ENCODE data around the gene GGA1.

Gene GGA1

DNA sequence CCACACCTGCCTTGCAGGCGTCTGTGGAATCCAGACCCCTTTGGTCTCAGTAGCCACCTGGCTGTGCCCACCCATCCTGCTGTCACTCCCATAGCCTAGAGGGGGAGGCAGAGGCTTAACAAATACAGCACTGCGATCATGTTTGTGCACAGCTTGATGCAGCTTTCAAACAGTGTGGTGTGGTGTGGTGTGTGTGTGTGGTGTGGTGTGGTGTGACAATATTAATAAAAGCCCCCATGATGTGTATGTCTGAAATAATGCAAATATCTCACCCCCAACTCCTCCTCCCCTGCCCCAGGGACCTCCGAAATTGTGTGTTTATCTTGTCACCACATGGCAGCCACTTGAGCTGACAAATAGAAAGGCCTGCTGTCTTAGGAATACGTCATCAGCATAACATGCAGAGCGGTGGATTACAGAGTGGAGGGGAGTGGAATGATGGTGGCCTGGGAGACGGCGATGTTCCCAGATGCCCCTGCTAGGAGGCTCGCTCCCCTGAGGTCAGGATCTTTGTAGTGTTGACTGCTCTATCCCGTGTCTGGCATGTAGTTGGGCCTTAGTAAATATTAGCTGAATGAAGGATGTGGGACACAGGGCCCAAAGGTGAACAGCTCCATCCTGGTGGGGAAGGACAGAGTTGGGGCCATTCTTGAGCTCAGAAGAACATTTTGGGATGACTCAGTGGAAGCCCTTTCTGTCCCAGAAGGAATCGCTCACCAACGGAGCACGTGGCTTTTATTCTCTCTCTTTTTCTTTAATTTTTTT lies 52.7 kb downstream of the GGA1 start:
- TF ChIP-seq POLR2A (IDR thresholded peaks at IDR 0.05; ENCODE audit: extremely low read depth, insufficient read length) (no peak), MYC (IDR thresholded peaks at IDR 0.05; ENCODE audit: low read depth, low read length) (no peak)
- TF ChIP-seq, protein P1, sequence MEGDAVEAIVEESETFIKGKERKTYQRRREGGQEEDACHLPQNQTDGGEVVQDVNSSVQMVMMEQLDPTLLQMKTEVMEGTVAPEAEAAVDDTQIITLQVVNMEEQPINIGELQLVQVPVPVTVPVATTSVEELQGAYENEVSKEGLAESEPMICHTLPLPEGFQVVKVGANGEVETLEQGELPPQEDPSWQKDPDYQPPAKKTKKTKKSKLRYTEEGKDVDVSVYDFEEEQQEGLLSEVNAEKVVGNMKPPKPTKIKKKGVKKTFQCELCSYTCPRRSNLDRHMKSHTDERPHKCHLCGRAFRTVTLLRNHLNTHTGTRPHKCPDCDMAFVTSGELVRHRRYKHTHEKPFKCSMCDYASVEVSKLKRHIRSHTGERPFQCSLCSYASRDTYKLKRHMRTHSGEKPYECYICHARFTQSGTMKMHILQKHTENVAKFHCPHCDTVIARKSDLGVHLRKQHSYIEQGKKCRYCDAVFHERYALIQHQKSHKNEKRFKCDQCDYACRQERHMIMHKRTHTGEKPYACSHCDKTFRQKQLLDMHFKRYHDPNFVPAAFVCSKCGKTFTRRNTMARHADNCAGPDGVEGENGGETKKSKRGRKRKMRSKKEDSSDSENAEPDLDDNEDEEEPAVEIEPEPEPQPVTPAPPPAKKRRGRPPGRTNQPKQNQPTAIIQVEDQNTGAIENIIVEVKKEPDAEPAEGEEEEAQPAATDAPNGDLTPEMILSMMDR (IDR thresholded peaks at IDR 0.05; ENCODE audit: low read depth, low read length) = peak; percentile 30
- TF ChIP-seq, protein P2, sequence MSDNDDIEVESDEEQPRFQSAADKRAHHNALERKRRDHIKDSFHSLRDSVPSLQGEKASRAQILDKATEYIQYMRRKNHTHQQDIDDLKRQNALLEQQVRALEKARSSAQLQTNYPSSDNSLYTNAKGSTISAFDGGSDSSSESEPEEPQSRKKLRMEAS (IDR thresholded peaks at IDR 0.05; ENCODE audit: low read depth, low read length) = no peak
- peak overlapping the region; percentile 73 for H3K4me3 ChIP-seq (ENCODE audit: low read depth, low read length)
- peak; percentile 47 for DNase-seq (ENCODE audit: low read depth)

DNA sequence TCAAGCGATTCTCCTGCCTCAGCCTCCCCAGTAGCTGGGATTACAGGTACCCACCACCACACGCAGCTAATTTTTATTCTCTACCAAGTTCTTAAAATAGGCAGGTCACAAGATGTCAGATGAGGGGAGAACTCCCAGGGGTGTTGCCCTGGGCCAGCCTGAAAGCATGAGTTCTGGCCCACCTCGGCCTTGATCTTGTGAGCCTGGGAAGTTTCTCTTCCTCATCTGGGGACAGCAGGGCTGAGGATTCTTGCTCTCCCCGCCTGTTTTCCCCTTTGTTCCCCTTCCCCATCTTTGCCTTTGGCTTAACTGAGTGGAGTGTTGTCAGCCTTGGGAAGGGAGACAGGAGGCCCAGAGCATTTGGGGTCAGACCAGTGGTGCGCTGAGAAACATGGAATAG lies 53.4 kb downstream of the GGA1 start:
- H3K4me3 ChIP-seq (ENCODE audit: low read depth, low read length) = peak overlapping the region; percentile 11
- TF ChIP-seq, protein P2 (IDR thresholded peaks at IDR 0.05; ENCODE audit: low read depth, low read length) = no peak
- TF ChIP-seq POLR2A (IDR thresholded peaks at IDR 0.05; ENCODE audit: extremely low read depth, insufficient read length) = no peak
- TF ChIP-seq, protein P1 (IDR thresholded peaks at IDR 0.05; ENCODE audit: low read depth, low read length) = no peak
- DNase-seq (ENCODE audit: low read depth) = no peak

DNA sequence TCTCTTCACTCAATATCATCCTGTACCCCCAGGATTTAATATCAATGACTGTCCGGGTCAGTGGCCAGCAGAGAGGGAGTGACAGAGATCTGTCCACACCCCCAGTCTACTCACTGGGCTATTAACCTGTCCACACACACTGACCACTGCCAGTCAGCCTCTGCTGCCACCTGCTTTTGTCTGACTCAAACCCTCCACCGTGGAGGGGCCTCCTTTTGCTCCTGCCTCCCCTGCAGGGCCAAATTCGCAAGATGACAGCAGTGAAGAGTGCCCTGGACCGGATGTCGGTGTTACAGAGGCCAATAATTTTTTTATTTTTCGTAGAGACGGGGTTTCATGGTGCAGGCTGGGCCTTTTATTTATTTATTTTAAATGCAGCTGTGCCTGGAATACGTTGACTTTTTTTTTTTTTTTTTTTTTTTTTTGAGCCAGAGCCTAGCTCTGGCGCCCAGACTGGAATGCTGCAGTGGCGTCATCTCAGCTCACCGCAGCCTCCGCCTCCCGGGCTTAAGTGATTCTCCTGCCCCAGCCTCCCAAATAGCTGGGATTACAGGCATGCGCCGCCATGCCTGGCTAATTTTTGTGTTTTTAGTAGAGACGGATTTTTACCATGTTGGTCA lies 55.0 kb downstream of the GGA1 start:
- no peak for TF ChIP-seq POLR2A (IDR thresholded peaks at IDR 0.05; ENCODE audit: extremely low read depth, insufficient read length)
- TF ChIP-seq, protein P1 (IDR thresholded peaks at IDR 0.05; ENCODE audit: low read depth, low read length) = no peak
- DNase-seq (ENCODE audit: low read depth) = no peak

DNA sequence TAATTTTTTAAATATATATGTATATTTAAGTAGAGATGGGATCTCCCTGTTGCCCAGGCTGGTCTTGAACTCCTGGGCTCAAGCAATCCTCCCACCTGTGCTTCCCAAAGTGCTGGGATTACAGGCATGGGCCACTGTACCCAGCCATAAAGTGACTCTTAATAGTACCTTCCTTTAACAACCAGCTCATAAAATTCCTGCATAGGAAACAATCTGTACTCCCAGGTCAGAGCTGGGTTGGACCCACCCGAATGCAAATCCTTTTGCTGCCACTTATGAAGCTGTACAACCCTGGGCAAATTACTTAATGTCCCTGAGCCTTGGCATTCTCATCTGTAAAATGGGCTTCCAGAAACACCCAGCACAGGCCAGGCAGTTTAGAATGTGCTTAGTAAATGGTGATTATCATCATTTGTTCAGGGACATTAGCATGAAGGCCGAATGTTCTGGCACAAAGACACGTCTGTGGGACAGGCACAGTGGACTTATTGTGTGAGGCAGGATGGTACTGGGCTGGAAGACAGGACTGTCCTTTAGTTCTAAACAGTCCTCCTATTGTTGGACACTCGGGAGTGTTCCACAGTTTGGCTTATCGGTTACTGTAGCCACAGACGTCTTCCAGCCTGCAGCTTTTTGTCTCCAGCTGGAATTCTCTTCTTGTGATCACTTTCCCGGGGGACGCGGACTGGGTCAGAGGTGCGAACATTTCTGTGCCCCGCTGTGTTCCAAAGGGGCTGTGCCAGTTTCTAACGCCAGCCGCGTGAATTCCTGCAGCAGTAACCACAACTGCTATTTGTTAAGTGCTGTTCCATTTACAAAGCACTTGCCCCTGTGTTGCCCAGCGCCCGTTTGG lies 55.8 kb downstream of the GGA1 start:
- no peak overlapping the region for H3K4me3 ChIP-seq (ENCODE audit: low read depth, low read length)
- no peak for DNase-seq (ENCODE audit: low read depth)
- TF ChIP-seq MYC (IDR thresholded peaks at IDR 0.05; ENCODE audit: low read depth, low read length) (no peak), POLR2A (IDR thresholded peaks at IDR 0.05; ENCODE audit: extremely low read depth, insufficient read length) (no peak)
- TF ChIP-seq, protein P1 (IDR thresholded peaks at IDR 0.05; ENCODE audit: low read depth, low read length) = no peak
- TF ChIP-seq, protein P2 (IDR thresholded peaks at IDR 0.05; ENCODE audit: low read depth, low read length) = no peak

More for the DNA sequence above, 55.0 kb downstream of the GGA1 start:
- no peak overlapping the region for H3K4me3 ChIP-seq (ENCODE audit: low read depth, low read length)

DNA sequence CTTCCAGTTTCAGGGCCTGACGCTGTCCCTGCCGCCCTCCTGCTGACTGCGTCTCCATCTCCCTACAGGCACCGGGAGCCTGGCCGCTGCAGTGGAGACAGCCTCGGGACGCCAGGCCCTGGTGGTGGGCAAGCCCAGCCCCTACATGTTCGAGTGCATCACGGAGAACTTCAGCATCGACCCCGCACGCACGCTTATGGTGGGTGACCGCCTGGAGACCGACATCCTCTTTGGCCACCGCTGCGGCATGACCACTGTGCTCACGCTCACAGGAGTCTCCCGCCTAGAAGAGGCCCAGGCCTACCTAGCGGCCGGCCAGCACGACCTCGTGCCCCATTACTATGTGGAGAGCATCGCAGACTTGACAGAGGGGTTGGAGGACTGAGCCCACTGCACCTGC lies 56.9 kb downstream of the GGA1 start:
- TF ChIP-seq, protein P1 (IDR thresholded peaks at IDR 0.05; ENCODE audit: low read depth, low read length) = no peak
- TF ChIP-seq MYC (IDR thresholded peaks at IDR 0.05; ENCODE audit: low read depth, low read length) (no peak), POLR2A (IDR thresholded peaks at IDR 0.05; ENCODE audit: extremely low read depth, insufficient read length) (no peak)
- TF ChIP-seq, protein P2 (IDR thresholded peaks at IDR 0.05; ENCODE audit: low read depth, low read length) = no peak
- no peak for DNase-seq (ENCODE audit: low read depth)

More for the DNA sequence above, 56.9 kb downstream of the GGA1 start:
- no peak overlapping the region for H3K4me3 ChIP-seq (ENCODE audit: low read depth, low read length)
